IMR-90 (cell line): ENCODE measurements around the gene CEP162. TPM values are rescaled to one million over a fixed set of nuclear protein-coding genes. Genes with fewer than 3 reads are reported as not detected.

Experiments used
- ATAC-seq: fragments of 200-7000 bp; cut with Tn5 transposase; 2 replicates; pipeline ENCODE4 v1.9.1; 2020; ENCODE audit warnings: low read depth, mild to moderate bottlenecking, moderate library complexity
- BruUV-seq: library from RNA; stranded (reverse); fragments of 400-500 nt; replicated peaks from 2 replicates; lab custom pipeline; 2021; lab: Mats Ljungman, UMichigan
- CTCF ChIA-PET: fragments of 300-600 bp; formaldehyde crosslinking; extraction: SDS; loops from one replicate; lab custom pipeline; 2021; ENCODE audit warnings: antibody characterized with exemption; lab: Yijun Ruan, JAX
- POLR2A ChIA-PET: fragments of 300-600 bp; sonication (Branson Sonifier 250); formaldehyde crosslinking; loops from one replicate; lab custom pipeline; 2022; ENCODE audit warnings: antibody characterized with exemption; ENCODE audit not compliant: unreplicated experiment; lab: Charles Lee
- DNase-seq: peaks from one replicate; pipeline ENCODE4 v3.0.0; 2013
- H2AFZ ChIP-seq: replicated peaks from 2 replicates; pipeline ENCODE3; 2013; ENCODE audit warnings: low read length, mild to moderate bottlenecking; ENCODE audit not compliant: poor library complexity
- H2AK5ac ChIP-seq: 2 replicates; pipeline ENCODE4 v1.6.1; 2013; ENCODE audit warnings: low read depth, low read length, inconsistent platforms
- H2AK9ac ChIP-seq: replicated peaks from 2 replicates; pipeline ENCODE3; 2013; ENCODE audit warnings: mild to moderate bottlenecking, low read depth, low read length, moderate library complexity; ENCODE audit not compliant: poor library complexity
- H2BK120ac ChIP-seq: 2 replicates; pipeline ENCODE4 v1.6.1; 2013; ENCODE audit warnings: low read depth, low read length, inconsistent platforms
- H2BK15ac ChIP-seq: 3 replicates; pipeline ENCODE4 v1.6.1; 2013; ENCODE audit warnings: low read depth, low read length, inconsistent platforms
- H2BK20ac ChIP-seq: 2 replicates; pipeline ENCODE4 v1.6.1; 2013; ENCODE audit warnings: low read depth, mild to moderate bottlenecking, inconsistent platforms, low read length, moderate library complexity
- H2BK5ac ChIP-seq: 2 replicates; pipeline ENCODE4 v1.6.1; 2013; ENCODE audit warnings: mild to moderate bottlenecking, low read depth, low read length, inconsistent platforms; ENCODE audit not compliant: poor library complexity, severe bottlenecking
- H3K14ac ChIP-seq: replicated peaks from 2 replicates; pipeline ENCODE4 v1.6.1; 2013; ENCODE audit warnings: low read depth, low read length, inconsistent platforms
- H3K18ac ChIP-seq: 2 replicates; pipeline ENCODE4 v1.6.1; 2013; ENCODE audit warnings: low read depth, low read length, control low read depth
- H3K23ac ChIP-seq: 2 replicates; pipeline ENCODE4 v1.6.1; 2013; ENCODE audit warnings: low read depth, low read length, inconsistent platforms
- H3K27ac ChIP-seq: 2 replicates; pipeline ENCODE4 v1.5.1; 2013; ENCODE audit warnings: mild to moderate bottlenecking, control low read depth, low read length; ENCODE audit not compliant: insufficient read depth
- H3K27me3 ChIP-seq: 2 replicates; pipeline ENCODE4 v1.6.1; 2013; ENCODE audit warnings: low read length; ENCODE audit not compliant: control insufficient read depth, insufficient read depth
- H3K36me3 ChIP-seq: 2 replicates; pipeline ENCODE4 v1.6.1; 2013; ENCODE audit warnings: low read length, mixed read lengths; ENCODE audit not compliant: control insufficient read depth, insufficient read depth
- H3K4ac ChIP-seq: 2 replicates; pipeline ENCODE4 v1.6.1; 2013; ENCODE audit warnings: low read depth, low read length, inconsistent platforms
- H3K4me1 ChIP-seq: 2 replicates; pipeline ENCODE4 v1.6.1; 2013; ENCODE audit warnings: low read length, mixed read lengths; ENCODE audit not compliant: control insufficient read depth, insufficient read depth
- H3K4me2 ChIP-seq: 2 replicates; pipeline ENCODE4 v1.6.1; 2013; ENCODE audit warnings: low read depth, mild to moderate bottlenecking, control low read depth, low read length, moderate library complexity
- H3K4me3 ChIP-seq: 2 replicates; pipeline ENCODE4 v1.5.1; 2013; ENCODE audit warnings: low read depth, mild to moderate bottlenecking, control low read depth, low read length, moderate library complexity; ENCODE audit not compliant: insufficient read depth
- H3K56ac ChIP-seq: 2 replicates; pipeline ENCODE4 v1.6.1; 2013; ENCODE audit warnings: low read length, inconsistent platforms; ENCODE audit not compliant: insufficient read depth; ENCODE audit errors: extremely low read depth
- H3K79me1 ChIP-seq, 2 experiments: 2 replicates each; pipeline ENCODE4 v1.6.1; 2013; ENCODE audit warnings: low read length in 2 of 2, inconsistent platforms in 1 of 2, low read depth in 1 of 2
- H3K9ac ChIP-seq: 2 replicates; pipeline ENCODE4 v1.6.1; 2013; ENCODE audit warnings: low read depth, low read length, control low read depth
- H3K9me1 ChIP-seq: 2 replicates; pipeline ENCODE4 v1.6.1; 2013; ENCODE audit warnings: low read length, inconsistent platforms; ENCODE audit not compliant: insufficient read depth
- H3K9me3 ChIP-seq: 2 replicates; pipeline ENCODE4 v1.6.1; 2013; ENCODE audit warnings: low read length; ENCODE audit not compliant: control insufficient read depth, insufficient read depth
- H4K20me1 ChIP-seq: 2 replicates; pipeline ENCODE4 v1.6.1; 2013; ENCODE audit warnings: low read length, inconsistent platforms; ENCODE audit not compliant: insufficient read depth
- H4K5ac ChIP-seq: 2 replicates; pipeline ENCODE4 v1.6.1; 2013; ENCODE audit warnings: mild to moderate bottlenecking, low read depth, low read length, control low read depth
- H4K8ac ChIP-seq, 2 experiments: 2 replicates each; pipeline ENCODE4 v1.6.1; 2013; ENCODE audit warnings: low read depth in 2 of 2, low read length in 2 of 2, control low read depth in 1 of 2, inconsistent platforms in 1 of 2
- H4K91ac ChIP-seq: 2 replicates; pipeline ENCODE4 v1.6.1; 2013; ENCODE audit warnings: low read depth, low read length, inconsistent platforms; ENCODE audit not compliant: insufficient read depth
- BHLHE40 ChIP-seq: fragments of 150-350 bp; IDR thresholded peaks from 2 replicates; pipeline ENCODE4 v1.6.1; 2016; ENCODE audit warnings: mild to moderate bottlenecking, low read depth, low read length
- CEBPB ChIP-seq: IDR thresholded peaks from 2 replicates; pipeline ENCODE4 v1.6.1; 2012; ENCODE audit warnings: low read depth, low read length, improper control_type of control experiment
- CHD1 ChIP-seq: IDR thresholded peaks from 2 replicates; pipeline ENCODE4 v1.6.1; 2012; ENCODE audit warnings: low read depth, low read length, improper control_type of control experiment
- FOS ChIP-seq: fragments of 150-350 bp; IDR thresholded peaks from 2 replicates; pipeline ENCODE4 v1.6.1; 2016; ENCODE audit warnings: low read depth, low read length
- MAFK ChIP-seq: IDR thresholded peaks from 2 replicates; pipeline ENCODE4 v1.6.1; 2012; ENCODE audit warnings: low read depth, low read length, improper control_type of control experiment
- MAZ ChIP-seq: IDR thresholded peaks from 2 replicates; pipeline ENCODE4 v1.6.1; 2012; ENCODE audit warnings: low read depth, mild to moderate bottlenecking, low read length, improper control_type of control experiment, moderate library complexity, borderline replicate concordance
- MXI1 ChIP-seq: IDR thresholded peaks from 2 replicates; pipeline ENCODE4 v1.6.1; 2012; ENCODE audit warnings: low read depth, mild to moderate bottlenecking, low read length, moderate library complexity, borderline replicate concordance
- NFE2L2 ChIP-seq: fragments of 150-350 bp; IDR thresholded peaks from 2 replicates; pipeline ENCODE4 v1.6.1; 2016; ENCODE audit warnings: low read depth, mild to moderate bottlenecking, low read length
- POLR2A ChIP-seq: IDR thresholded peaks from 2 replicates; pipeline ENCODE4 v1.6.1; 2012; ENCODE audit warnings: mild to moderate bottlenecking, low read depth, low read length
- RAD21 ChIP-seq: IDR thresholded peaks from 2 replicates; pipeline ENCODE4 v1.6.1; 2012; ENCODE audit warnings: low read length, improper control_type of control experiment
- RCOR1 ChIP-seq: IDR thresholded peaks from 2 replicates; pipeline ENCODE4 v1.6.1; 2012; ENCODE audit warnings: mild to moderate bottlenecking, low read length, improper control_type of control experiment; ENCODE audit not compliant: insufficient replicate concordance
- RFX5 ChIP-seq: IDR thresholded peaks from 2 replicates; pipeline ENCODE4 v1.8.0; 2012; ENCODE audit warnings: low read depth, mild to moderate bottlenecking, low read length, moderate library complexity
- SMC3 ChIP-seq: fragments of 150-350 bp; IDR thresholded peaks from 2 replicates; pipeline ENCODE4 v1.6.1; 2016; ENCODE audit warnings: low read depth, mild to moderate bottlenecking, antibody characterized with exemption, low read length, moderate library complexity
- WGBS, 2 experiments: methylation state at CpG; one replicate each; pipeline versions ENCODE4 v1.1.5 to v1.1.7; 2013; ENCODE audit warnings: missing lambda C conversion rate in 2 of 2; ENCODE audit not compliant: insufficient read length in 1 of 2; ENCODE audit errors: extremely low coverage in 2 of 2; 5-methylcytosine and 5-hydroxymethylcytosine counted together
- dilution Hi-C: fragments of 300-500 bp; cut with HindIII; formaldehyde crosslinking; loops from one replicate; pipeline ENCODE4 v1.14.3; 2018; ENCODE audit warnings: low sequenced_read_pairs; ENCODE audit not compliant: unreplicated experiment
- in situ Hi-C: fragments of 300-500 bp; cut with MboI; formaldehyde crosslinking; loops from 3 replicates; pipeline ENCODE4 v1.14.3; 2019; ENCODE audit warnings: low sequenced_read_pairs, inconsistent platforms, mixed read lengths
- intact Hi-C: fragments of 100-400 bp; cut with micrococcal nuclease; formaldehyde crosslinking; loops from 2 replicates; pipeline ENCODE4 v1.10.0; 2022
- polyA plus RNA-seq, 3 experiments: library from polyadenylated mRNA; depleted of rRNA; stranded (reverse); fragments of >200 nt; gene quantifications; 2 replicates each; pipeline ENCODE4 v1.2.3, GENCODE V29; 2012; ENCODE audit warnings: low replicate concordance in 1 of 3
- total RNA-seq: library from RNA; depleted of rRNA; stranded (reverse); fragments of >200 nt; gene quantifications from 2 replicates; pipeline ENCODE4 v1.2.3, GENCODE V29; 2012
- TF ChIP-seq, protein P1 (sequence below): conservative IDR thresholded peaks from 2 replicates; pipeline ENCODE4 v1.5.1; 2012; ENCODE audit warnings: mild to moderate bottlenecking, low read depth, low read length, improper control_type of control experiment
- TF ChIP-seq, protein P2 (sequence below): fragments of 150-350 bp; IDR thresholded peaks from 2 replicates; pipeline ENCODE4 v1.6.1; 2017; ENCODE audit warnings: mild to moderate bottlenecking, antibody characterized with exemption, low read length, low read depth
- TF ChIP-seq, protein P3 (sequence below): fragments of 150-350 bp; IDR thresholded peaks from 2 replicates; pipeline ENCODE4 v1.6.1; 2016; ENCODE audit warnings: low read depth, mild to moderate bottlenecking, low read length, moderate library complexity, borderline replicate concordance

The CEP162 gene
- total and polyA plus RNA-seq, 2 of the 4 experiments (the other 2 are of a cell fraction): 1.2 to 1.6 TPM

DNA sequence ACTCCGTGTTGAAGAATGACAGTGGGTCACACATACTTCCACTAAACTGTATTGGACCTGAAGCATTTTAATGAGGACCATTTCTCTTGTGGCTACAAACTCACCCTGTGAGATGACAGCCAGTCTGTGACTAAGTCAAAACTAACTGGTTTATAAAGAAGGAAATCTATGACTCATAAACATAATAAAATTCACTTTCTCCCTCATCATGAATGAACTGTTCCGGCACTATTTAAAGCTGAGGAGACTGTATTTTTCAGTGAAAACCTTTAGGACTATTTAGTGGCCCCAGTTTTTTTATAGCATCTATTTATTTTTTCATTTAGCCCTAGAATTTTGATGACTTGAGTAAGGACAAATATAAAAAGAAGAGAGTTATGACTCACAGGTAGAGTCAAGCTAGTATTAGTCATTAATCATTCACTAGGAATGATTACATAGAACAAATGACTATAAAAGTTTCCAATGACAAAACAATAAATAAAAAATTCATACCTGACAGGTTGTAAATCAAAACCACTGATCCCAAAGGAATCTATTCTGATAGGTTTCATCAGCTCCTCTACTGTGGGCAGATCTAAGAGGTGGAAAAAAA lies 34.2 kb downstream of the CEP162 start:
- in situ Hi-C loops: no loop called here
- no peak overlapping the region for H3K18ac ChIP-seq
- dilution Hi-C loops: no loop called here
- H3K9ac ChIP-seq: no peak overlapping the region
- no peak overlapping the region for H2BK5ac ChIP-seq
- no peak overlapping the region for H3K4ac ChIP-seq
- no peak overlapping the region for H2AFZ ChIP-seq
- H3K9me1 ChIP-seq: no peaks in the 10 kb centered on the region; the same call in 1 of the 2 replicates
- H3K14ac ChIP-seq: no peak overlapping the region; the same call in 1 of the 2 replicates
- no peak overlapping the region for H3K27ac ChIP-seq
- no peak overlapping the region for H2BK15ac ChIP-seq
- H2BK20ac ChIP-seq: no peak overlapping the region
- H3K9me3 ChIP-seq: no peaks in the 10 kb centered on the region
- POLR2A ChIA-PET: no interaction called here
- no peak for TF ChIP-seq CHD1
- TF ChIP-seq RFX5: no peak
- TF ChIP-seq CEBPB: no peak
- no peak for TF ChIP-seq RAD21
- TF ChIP-seq BHLHE40: peak; percentile 31; the same call in 1 of the 2 replicates
- no peak for TF ChIP-seq MXI1
- no peak for TF ChIP-seq RCOR1
- TF ChIP-seq POLR2A: no peak
- no peak for TF ChIP-seq MAZ
- no peak for TF ChIP-seq SMC3
- TF ChIP-seq, protein P1, sequence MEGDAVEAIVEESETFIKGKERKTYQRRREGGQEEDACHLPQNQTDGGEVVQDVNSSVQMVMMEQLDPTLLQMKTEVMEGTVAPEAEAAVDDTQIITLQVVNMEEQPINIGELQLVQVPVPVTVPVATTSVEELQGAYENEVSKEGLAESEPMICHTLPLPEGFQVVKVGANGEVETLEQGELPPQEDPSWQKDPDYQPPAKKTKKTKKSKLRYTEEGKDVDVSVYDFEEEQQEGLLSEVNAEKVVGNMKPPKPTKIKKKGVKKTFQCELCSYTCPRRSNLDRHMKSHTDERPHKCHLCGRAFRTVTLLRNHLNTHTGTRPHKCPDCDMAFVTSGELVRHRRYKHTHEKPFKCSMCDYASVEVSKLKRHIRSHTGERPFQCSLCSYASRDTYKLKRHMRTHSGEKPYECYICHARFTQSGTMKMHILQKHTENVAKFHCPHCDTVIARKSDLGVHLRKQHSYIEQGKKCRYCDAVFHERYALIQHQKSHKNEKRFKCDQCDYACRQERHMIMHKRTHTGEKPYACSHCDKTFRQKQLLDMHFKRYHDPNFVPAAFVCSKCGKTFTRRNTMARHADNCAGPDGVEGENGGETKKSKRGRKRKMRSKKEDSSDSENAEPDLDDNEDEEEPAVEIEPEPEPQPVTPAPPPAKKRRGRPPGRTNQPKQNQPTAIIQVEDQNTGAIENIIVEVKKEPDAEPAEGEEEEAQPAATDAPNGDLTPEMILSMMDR: no peak
- peak; percentile 28; the same call in 1 of the 2 replicates for TF ChIP-seq MAFK
- TF ChIP-seq FOS: peak; percentile 82
- TF ChIP-seq, protein P2, sequence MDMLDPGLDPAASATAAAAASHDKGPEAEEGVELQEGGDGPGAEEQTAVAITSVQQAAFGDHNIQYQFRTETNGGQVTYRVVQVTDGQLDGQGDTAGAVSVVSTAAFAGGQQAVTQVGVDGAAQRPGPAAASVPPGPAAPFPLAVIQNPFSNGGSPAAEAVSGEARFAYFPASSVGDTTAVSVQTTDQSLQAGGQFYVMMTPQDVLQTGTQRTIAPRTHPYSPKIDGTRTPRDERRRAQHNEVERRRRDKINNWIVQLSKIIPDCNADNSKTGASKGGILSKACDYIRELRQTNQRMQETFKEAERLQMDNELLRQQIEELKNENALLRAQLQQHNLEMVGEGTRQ: no peak
- no peak for TF ChIP-seq NFE2L2
- TF ChIP-seq, protein P3, sequence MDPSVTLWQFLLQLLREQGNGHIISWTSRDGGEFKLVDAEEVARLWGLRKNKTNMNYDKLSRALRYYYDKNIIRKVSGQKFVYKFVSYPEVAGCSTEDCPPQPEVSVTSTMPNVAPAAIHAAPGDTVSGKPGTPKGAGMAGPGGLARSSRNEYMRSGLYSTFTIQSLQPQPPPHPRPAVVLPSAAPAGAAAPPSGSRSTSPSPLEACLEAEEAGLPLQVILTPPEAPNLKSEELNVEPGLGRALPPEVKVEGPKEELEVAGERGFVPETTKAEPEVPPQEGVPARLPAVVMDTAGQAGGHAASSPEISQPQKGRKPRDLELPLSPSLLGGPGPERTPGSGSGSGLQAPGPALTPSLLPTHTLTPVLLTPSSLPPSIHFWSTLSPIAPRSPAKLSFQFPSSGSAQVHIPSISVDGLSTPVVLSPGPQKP: no peak
- H4K91ac ChIP-seq: no peak overlapping the region
- no peak overlapping the region for H3K4me3 ChIP-seq
- no peak overlapping the region for H3K56ac ChIP-seq
- no peak overlapping the region for H3K23ac ChIP-seq
- peaks cover 4% of the 10 kb centered on the region for H3K36me3 ChIP-seq
- peak; percentile 96 for ATAC-seq
- no peaks in the 10 kb centered on the region for H3K4me1 ChIP-seq
- no peak overlapping the region for H4K8ac ChIP-seq
- no peaks in the 10 kb centered on the region for H3K79me1 ChIP-seq
- no peak overlapping the region for H2AK9ac ChIP-seq
- H4K20me1 ChIP-seq: peaks cover 3% of the 10 kb centered on the region; the same call in 1 of the 2 replicates
- no TSS peak for BruUV-seq
- WGBS, 2 experiments: no CpG with 5 or more reads among the region's 2 CpGs
- no peaks in the 10 kb centered on the region for H3K27me3 ChIP-seq
- H4K5ac ChIP-seq: no peak overlapping the region
- no peak overlapping the region for H2AK5ac ChIP-seq
- H3K4me2 ChIP-seq: no peak overlapping the region
- no peak overlapping the region for H2BK120ac ChIP-seq
- DNase-seq: peak; percentile 83
- intact Hi-C loops: no loop called here
- CTCF ChIA-PET: interaction anchor here (1.5 kb wide), 1 partner anchor 10 kb away, joined by 4 read pairs; no protein-coding TSS in a partner anchor
